CD14-positive monocyte (primary cell): ENCODE measurements around the gene ABCA7. TPM values are rescaled to one million over a fixed set of nuclear protein-coding genes. Genes with fewer than 3 reads are reported as not detected.

Source experiments
- DNase-seq, 3 donors: peaks; one replicate each; pipeline ENCODE4 v3.0.0-alpha.2; 2011 to 2022
- H2AFZ ChIP-seq: 2 replicates; pipeline ENCODE4 v1.6.0; 2012; ENCODE audit warnings: mild to moderate bottlenecking, low read depth, low read length, inconsistent platforms; ENCODE audit not compliant: insufficient read depth, poor library complexity, severe bottlenecking
- H3K27ac ChIP-seq, 2 donors: 1 replicate in 1 of 2; 2 replicates in 1 of 2; pipeline ENCODE4 v1.5.1; 2012 to 2013; ENCODE audit warnings: low read length in 2 of 2, control low read depth in 1 of 2, inconsistent platforms in 1 of 2, low read depth in 1 of 2, mild to moderate bottlenecking in 1 of 2
- H3K27me3 ChIP-seq, 2 donors: one replicate each; pipeline versions ENCODE4 v1.6.0 to v1.6.1; 2011 to 2013; ENCODE audit warnings: low read length in 2 of 2; ENCODE audit not compliant: control insufficient read depth in 2 of 2, insufficient read depth in 2 of 2
- H3K36me3 ChIP-seq, 2 donors: replicated peaks in 1 of 2; 1 replicate in 1 of 2; 2 replicates in 1 of 2; pipeline versions ENCODE4 v1.5.1 to v1.6.1; 2012 to 2013; ENCODE audit warnings: low read length in 2 of 2, control low read depth in 1 of 2, inconsistent platforms in 1 of 2, mild to moderate bottlenecking in 1 of 2; ENCODE audit not compliant: insufficient read depth in 2 of 2, control insufficient read depth in 1 of 2
- H3K4me1 ChIP-seq, 2 donors: 1 replicate in 1 of 2; 2 replicates in 1 of 2; pipeline versions ENCODE4 v1.5.1 to v1.6.1; 2012 to 2013; ENCODE audit warnings: low read length in 2 of 2, control low read depth in 1 of 2, inconsistent platforms in 1 of 2, mild to moderate bottlenecking in 1 of 2, moderate library complexity in 1 of 2; ENCODE audit not compliant: insufficient read depth in 2 of 2, control insufficient read depth in 1 of 2
- H3K4me2 ChIP-seq: replicated peaks from 2 replicates; pipeline ENCODE3; 2012; ENCODE audit warnings: low read length, moderate library complexity, mild to moderate bottlenecking; ENCODE audit not compliant: poor library complexity, severe bottlenecking; ENCODE audit errors: extremely low read depth
- H3K4me3 ChIP-seq, 3 experiments: fragments of 200-600 bp in 1 of 3; sonication (generic) in 1 of 3; replicated peaks in 1 of 3; 1 replicate in 2 of 3; 2 replicates in 1 of 3; pipeline ENCODE4 v1.5.1; 2011 to 2013; ENCODE audit warnings: low read length in 3 of 3, mild to moderate bottlenecking in 3 of 3, control low read depth in 2 of 3, low read depth in 2 of 3, inconsistent platforms in 1 of 3, moderate library complexity in 1 of 3
- H3K79me2 ChIP-seq: 2 replicates; pipeline ENCODE4 v1.6.0; 2012; ENCODE audit warnings: mild to moderate bottlenecking, control low read depth, inconsistent platforms, low read length, moderate library complexity; ENCODE audit not compliant: insufficient read depth
- H3K9ac ChIP-seq: 2 replicates; pipeline ENCODE4 v1.6.0; 2017; ENCODE audit warnings: low read length, mild to moderate bottlenecking; ENCODE audit not compliant: insufficient read depth, poor library complexity, severe bottlenecking
- H3K9me3 ChIP-seq, 2 donors: replicated peaks in 1 of 2; 1 replicate in 1 of 2; 2 replicates in 1 of 2; pipeline versions ENCODE4 v1.5.1 to v1.6.1; 2012 to 2013; ENCODE audit warnings: low read length in 2 of 2, control low read depth in 1 of 2; ENCODE audit not compliant: control insufficient read depth in 1 of 2, insufficient read depth in 1 of 2
- H4K20me1 ChIP-seq: 2 replicates; pipeline ENCODE4 v1.6.0; 2012; ENCODE audit warnings: mild to moderate bottlenecking, low read length, control low read depth, moderate library complexity; ENCODE audit not compliant: insufficient read depth
- H3K27ac Mint-ChIP-seq, 7 donors: one replicate each; pipeline ENCODE4 v1.8.0; 2020; ENCODE audit warnings: mild to moderate bottlenecking in 7 of 7, mixed read lengths in 7 of 7, moderate library complexity in 6 of 7, inconsistent platforms in 2 of 7
- H3K27me3 Mint-ChIP-seq, 3 donors: one replicate each; pipeline ENCODE4 v1.8.0; 2021 to 2022; ENCODE audit warnings: low read depth in 3 of 3, mild to moderate bottlenecking in 3 of 3, mixed read lengths in 3 of 3, moderate library complexity in 3 of 3, inconsistent platforms in 1 of 3
- H3K36me3 Mint-ChIP-seq, 2 donors: one replicate each; pipeline ENCODE4 v1.8.0; 2020; ENCODE audit warnings: mixed read lengths in 2 of 2, inconsistent platforms in 1 of 2, mild to moderate bottlenecking in 1 of 2
- H3K4me1 Mint-ChIP-seq: one replicate; pipeline ENCODE4 v1.8.0; 2020; ENCODE audit warnings: mild to moderate bottlenecking, mixed read lengths
- H3K4me3 Mint-ChIP-seq, 2 donors: one replicate each; pipeline ENCODE4 v1.8.0; 2020; ENCODE audit warnings: mild to moderate bottlenecking in 2 of 2, mixed read lengths in 2 of 2, moderate library complexity in 1 of 2
- H3K9me3 Mint-ChIP-seq, 7 donors: one replicate each; pipeline ENCODE4 v1.8.0; 2020 to 2022; ENCODE audit warnings: mixed read lengths in 7 of 7, mild to moderate bottlenecking in 6 of 7, moderate library complexity in 6 of 7, inconsistent platforms in 2 of 7
- CTCF ChIP-seq: fragments of 200-600 bp; IDR thresholded peaks from one replicate; pipeline ENCODE4 v1.8.0; 2022; ENCODE audit warnings: antibody characterized with exemption, mild to moderate bottlenecking
- WGBS: methylation state at CpG from one replicate; pipeline ENCODE4 v1.1.5; 2013; ENCODE audit warnings: missing lambda C conversion rate; ENCODE audit not compliant: insufficient coverage; 5-methylcytosine and 5-hydroxymethylcytosine counted together
- intact Hi-C, 2 donors: fragments of 100-400 bp; cut with micrococcal nuclease; formaldehyde crosslinking; loops; one replicate each; pipeline versions ENCODE4 v1.15.0 to v1.15.1; 2023
- polyA plus RNA-seq, 3 donors: library from polyadenylated mRNA; depleted of rRNA in 1 of 3; unstranded in 2 of 3; stranded (reverse) in 1 of 3; fragments of 300-500 nt in 2 of 3; fragments of >200 nt in 1 of 3; fragmentation: Illumina TruSeq in 2 of 3; gene quantifications; 1 replicate in 2 of 3; 2 replicates in 1 of 3; pipeline ENCODE4 v1.2.3, GENCODE V29; 2012 to 2021

Gene ABCA7
- polyA plus RNA-seq, 3 donors, result 1.7 to 104 (median 7.8) TPM

GRCh38 chr19:1089126-1089771 lies 49.3 kb downstream of the ABCA7 start:
- H3K36me3 Mint-ChIP-seq, result peaks cover 44 to 69% of the 10 kb centered on the region in 2 donors
- Histone ChIP-seq H4K20me1 (peaks cover 84% of the 10 kb centered on the region), H3K27me3 (no peaks in the 10 kb centered on the region), H3K4me3 (peak overlapping the region in 1 of 3 experiments; percentile 47), H3K9ac (peak overlapping the region; percentile 77), H3K27ac (peak overlapping the region; percentile 95 to 97), H2AFZ (no peak overlapping the region), H3K9me3 (no peaks in the 10 kb centered on the region), H3K4me1 (peaks cover 63 to 80% of the 10 kb centered on the region in 2 donors), H3K36me3 (peaks cover 67 to 68% of the 10 kb centered on the region in 2 donors), H3K79me2 (peaks cover 63% of the 10 kb centered on the region), H3K4me2 (peak overlapping the region; percentile 59)
- no peak for TF ChIP-seq CTCF
- peaks cover 70% of the 10 kb centered on the region for H3K4me1 Mint-ChIP-seq
- DNase-seq, result no peak
- H3K27me3 Mint-ChIP-seq, result peaks cover 0 to 5% (median 0%) of the 10 kb centered on the region in 3 donors
- peak overlapping the region; percentile 97 to 99 (median 98) for H3K27ac Mint-ChIP-seq
- intact Hi-C loops, result no loop called here
- H3K4me3 Mint-ChIP-seq, result no peak overlapping the region
- H3K9me3 Mint-ChIP-seq, result no peaks in the 10 kb centered on the region
- WGBS, result 91% methylated on average over 27 of the region's 32 CpGs

- peak overlapping the region; percentile 77 for H3K9ac ChIP-seq
- peaks cover 84% of the 10 kb centered on the region for H4K20me1 ChIP-seq
- peak overlapping the region; percentile 59 for H3K4me2 ChIP-seq
- peaks cover 68 to 80% of the 10 kb centered on the region in 2 donors for H3K4me1 ChIP-seq
- H3K4me3 Mint-ChIP-seq, result no peak overlapping the region
- peak in 2 of 3 donors; percentile 38 to 61 for DNase-seq
- H3K36me3 ChIP-seq, result peaks cover 61 to 62% of the 10 kb centered on the region in 2 donors
- peaks cover 0 to 5% (median 0%) of the 10 kb centered on the region in 3 donors for H3K27me3 Mint-ChIP-seq
- H3K79me2 ChIP-seq, result peaks cover 65% of the 10 kb centered on the region
- peak overlapping the region; percentile 95 to 97 for H3K27ac ChIP-seq
- H3K27ac Mint-ChIP-seq, result peak overlapping the region in 5 of 7 donors; percentile 26 to 97 (median 46)
- no peaks in the 10 kb centered on the region for H3K9me3 Mint-ChIP-seq
- H3K4me1 Mint-ChIP-seq, result peaks cover 70% of the 10 kb centered on the region
- intact Hi-C loops, result no loop called here
- no peaks in the 10 kb centered on the region for H3K9me3 ChIP-seq
- no peak for TF ChIP-seq CTCF
- no peaks in the 10 kb centered on the region for H3K27me3 ChIP-seq
- H3K4me3 ChIP-seq, result no peak overlapping the region
- no peak overlapping the region for H2AFZ ChIP-seq
- WGBS, result 59% methylated on average over 7 of the region's 22 CpGs
- H3K36me3 Mint-ChIP-seq, result peaks cover 38 to 63% of the 10 kb centered on the region in 2 donors
Measured at GRCh38 chr19:1089891-1090290, 50.0 kb downstream of the ABCA7 start.
